SHP77 treated with DMSO at 0.1 percent for 48 hours (cell line): ENCODE measurements around the gene SPN.
"Not testable (repeated sequence)": the region's sequence is repeated elsewhere in the genome, so short reads cannot be mapped to it uniquely, and the experiment has no call there.

Source experiments
- DNase-seq: peaks from one replicate; lab custom pipeline; 2025; lab: John Stamatoyannopoulos, UW

The SPN gene

DNA sequence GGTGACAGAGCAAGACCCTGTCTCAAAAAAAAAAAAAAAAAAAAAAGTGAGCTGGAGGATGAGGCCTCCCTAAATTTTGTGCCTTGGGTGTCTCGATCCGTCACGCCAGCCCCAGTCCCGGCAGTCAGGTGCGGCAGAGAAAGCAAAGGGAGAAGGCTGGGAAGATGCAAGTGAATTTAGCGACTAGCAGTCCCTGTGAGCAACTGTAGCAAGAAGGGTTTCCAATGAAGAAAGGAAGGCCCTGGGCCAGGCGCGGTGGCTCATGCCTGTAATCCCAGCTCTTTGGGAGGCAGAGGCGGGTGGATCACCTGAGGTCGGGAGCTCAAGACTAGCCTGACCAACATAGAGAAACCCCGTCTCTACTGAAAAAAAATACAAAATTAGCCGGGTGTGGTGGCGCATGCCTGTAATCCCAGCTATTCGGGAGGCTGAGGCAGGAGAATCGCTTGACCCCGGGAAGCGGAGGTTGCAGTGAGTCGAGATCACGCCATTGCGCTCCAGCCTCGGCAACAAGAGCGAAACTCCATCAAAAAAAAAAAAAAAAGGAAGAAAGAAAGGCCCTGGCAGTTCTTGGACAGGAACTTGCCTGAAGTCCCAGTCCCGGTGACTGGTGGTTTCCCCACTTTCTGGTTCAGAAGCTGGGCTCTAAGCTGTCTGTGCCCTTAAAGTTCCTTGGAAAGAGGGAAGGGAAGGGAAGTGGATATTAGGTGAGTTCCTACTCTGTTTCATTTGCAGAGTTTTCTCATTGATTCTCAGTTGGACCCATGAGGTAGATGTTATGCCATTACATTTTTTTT, 14.1 kb downstream of the SPN start:
- DNase-seq: no peak

GRCh38 chr16:29678691-29679267, 15.7 kb downstream of the SPN start, which contains the start of gene QPRT:
Gene QPRT, plus strand, starts transcription at chr16:29679180. Its CDS starts 18 bp downstream, at chr16:29679198.
- DNase-seq: peak; percentile 22

DNA sequence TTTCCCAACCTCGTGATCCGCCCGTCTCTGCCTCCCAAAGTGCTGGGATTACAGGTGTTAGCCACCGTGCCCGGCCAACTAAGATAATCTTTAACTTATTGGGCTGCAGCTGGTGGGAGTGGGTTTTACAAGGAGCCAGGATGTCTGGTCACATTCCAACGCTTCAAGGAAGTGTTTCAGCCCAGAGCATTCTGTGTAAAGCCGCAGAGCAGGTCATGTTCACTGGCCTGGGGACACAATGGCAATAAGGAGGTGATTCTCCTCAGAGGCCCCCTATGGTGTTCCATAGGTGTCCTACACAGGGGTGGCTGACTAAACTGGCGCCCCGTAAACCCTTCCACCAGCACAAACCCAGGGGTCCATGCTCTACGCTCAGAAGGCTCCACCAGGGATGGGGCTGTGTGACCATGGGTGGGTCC, 17.1 kb downstream of the SPN start:
- no peak for DNase-seq

GRCh38 chr16:29683543-29684090, 20.6 kb downstream of the SPN start:
- no peak for DNase-seq

- DNase-seq: no peak
These were observed 21.6 kb downstream of the SPN start for GRCh38 chr16:29684679-29685078.

DNA sequence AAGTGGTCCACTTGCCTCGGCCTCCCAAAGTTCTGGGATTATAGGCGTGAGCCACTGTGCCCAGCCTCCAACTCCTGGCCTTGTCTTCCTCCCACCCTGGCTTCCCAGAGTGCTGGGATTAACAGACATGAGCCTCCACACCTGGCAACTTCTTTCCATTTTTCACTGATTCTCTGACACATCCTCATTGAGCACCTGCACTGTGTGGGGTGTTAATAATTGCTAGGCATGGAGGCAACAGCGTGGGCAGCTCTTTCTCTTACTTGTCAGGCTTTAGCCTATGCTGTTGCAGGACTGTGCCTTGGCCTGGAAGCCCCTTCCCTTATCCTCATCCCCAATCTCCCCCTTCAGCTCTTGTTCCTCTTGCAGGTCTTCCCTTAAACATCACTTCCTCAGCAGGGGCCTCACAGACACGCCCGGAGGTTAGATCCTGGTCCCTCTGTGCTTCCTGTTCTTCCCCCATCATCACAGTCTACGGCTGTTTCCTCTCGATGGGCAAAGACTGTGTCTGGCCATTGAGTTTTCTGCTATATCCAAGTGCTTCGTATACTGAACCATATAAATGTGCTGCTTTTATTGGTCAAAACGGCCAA, 23.8 kb downstream of the SPN start:
- no peak for DNase-seq

- DNase-seq: no peak
These were observed 24.7 kb downstream of the SPN start for GRCh38 chr16:29687755-29688154.

DNA sequence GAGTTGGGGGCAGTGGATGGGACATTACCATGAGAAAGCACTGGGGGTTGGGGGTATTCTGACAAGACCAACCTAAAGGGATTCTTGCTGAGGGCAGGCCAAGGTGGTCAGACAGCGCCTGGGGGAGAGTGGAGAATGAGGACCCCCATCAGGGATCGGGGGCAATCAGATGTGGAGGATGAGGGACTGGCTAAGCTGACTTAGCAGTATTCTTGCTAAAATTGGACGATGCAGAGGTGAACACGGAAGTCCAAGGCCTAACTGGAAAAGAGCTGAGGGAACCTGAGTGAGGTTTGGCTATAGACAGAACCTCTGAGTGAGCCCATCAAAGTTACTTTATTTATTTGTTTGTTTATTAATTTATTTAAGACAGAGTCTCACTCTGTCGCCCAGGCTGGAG, 25.1 kb downstream of the SPN start:
- no peak for DNase-seq

- not testable (repeated sequence) for DNase-seq
These were observed 26.7 kb downstream of the SPN start for GRCh38 chr16:29689490-29690351.

DNA sequence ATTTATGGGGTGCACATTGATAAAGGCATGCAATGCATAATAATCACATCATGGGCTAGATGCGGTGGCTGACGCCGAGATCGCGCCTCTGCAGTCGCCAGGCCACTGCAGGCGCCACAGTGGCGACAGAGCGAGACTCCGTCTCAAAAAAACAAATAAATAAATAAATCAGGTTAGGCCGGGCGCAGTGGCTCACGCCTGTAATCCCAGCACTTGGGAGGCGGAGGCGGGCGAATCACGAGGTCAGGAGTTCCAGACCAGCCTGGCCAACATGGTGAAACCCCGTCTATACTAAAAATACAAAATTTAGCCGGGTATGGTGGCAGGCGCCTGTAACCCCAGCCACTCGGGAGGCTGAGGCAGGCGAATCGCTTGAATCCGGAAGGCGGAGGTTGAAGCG, 29.6 kb downstream of the SPN start:
- DNase-seq: not testable (repeated sequence)

DNA sequence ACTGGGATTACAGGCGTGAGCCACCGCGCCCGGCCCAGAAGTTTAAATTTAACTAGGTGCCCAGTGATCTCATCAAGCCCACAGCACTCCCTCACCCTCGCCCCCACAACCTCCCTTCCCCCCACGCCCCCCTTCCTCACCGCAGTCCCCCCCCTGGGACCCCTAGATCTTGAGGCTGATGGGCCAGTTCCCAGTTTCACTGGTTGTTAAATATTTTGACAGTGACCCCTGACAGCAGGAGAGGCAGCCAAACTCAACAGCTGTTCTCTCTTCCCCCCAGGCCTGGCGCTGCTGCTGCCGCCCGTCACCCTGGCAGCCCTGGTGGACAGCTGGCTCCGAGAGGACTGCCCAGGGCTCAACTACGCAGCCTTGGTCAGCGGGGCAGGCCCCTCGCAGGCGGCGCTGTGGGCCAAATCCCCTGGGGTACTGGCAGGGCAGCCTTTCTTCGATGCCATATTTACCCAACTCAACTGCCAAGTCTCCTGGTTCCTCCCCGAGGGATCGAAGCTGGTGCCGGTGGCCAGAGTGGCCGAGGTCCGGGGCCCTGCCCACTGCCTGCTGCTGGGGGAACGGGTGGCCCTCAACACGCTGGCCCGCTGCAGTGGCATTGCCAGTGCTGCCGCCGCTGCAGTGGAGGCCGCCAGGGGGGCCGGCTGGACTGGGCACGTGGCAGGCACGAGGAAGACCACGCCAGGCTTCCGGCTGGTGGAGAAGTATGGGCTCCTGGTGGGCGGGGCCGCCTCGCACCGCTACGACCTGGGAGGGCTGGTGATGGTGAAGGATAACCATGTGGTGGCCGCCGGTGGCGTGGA, 31.5 kb downstream of the SPN start:
- no peak for DNase-seq

DNA sequence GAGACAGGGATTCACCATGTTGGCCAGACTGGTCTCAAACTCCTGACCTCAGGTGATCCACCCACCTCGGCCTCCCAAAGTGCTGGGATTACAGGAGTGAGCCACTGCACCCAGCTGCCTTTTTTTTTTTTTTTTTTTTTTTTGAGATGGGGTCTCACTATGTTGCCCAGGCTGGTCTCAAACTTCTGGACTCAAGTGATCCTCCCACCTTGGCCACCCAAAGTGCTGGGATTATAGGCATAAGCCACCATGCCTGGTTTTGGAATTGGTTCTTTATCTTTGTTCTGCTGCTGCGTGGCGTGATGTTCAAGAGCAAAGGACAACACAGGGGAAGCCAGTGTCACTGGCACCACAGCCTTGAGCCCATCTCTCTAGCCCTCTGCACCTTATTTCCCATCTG, 32.6 kb downstream of the SPN start:
- DNase-seq: not testable (repeated sequence)

DNA sequence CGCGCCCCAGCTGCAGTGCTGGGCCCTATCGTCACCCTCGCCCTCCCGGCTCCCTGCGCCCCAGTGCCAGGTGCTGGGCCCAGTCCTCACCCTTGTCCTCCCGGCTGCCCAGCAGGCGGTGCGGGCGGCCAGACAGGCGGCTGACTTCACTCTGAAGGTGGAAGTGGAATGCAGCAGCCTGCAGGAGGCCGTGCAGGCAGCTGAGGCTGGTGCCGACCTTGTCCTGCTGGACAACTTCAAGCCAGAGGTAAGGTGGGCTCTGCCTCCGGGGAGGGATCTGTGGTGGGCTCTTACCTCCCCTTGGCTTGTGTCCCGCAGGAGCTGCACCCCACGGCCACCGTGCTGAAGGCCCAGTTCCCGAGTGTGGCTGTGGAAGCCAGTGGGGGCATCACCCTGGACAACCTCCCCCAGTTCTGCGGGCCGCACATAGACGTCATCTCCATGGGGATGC, 33.9 kb downstream of the SPN start:
- no peak for DNase-seq

GRCh38 chr16:29697391-29697790, 34.3 kb downstream of the SPN start:
- DNase-seq: no peak

DNA sequence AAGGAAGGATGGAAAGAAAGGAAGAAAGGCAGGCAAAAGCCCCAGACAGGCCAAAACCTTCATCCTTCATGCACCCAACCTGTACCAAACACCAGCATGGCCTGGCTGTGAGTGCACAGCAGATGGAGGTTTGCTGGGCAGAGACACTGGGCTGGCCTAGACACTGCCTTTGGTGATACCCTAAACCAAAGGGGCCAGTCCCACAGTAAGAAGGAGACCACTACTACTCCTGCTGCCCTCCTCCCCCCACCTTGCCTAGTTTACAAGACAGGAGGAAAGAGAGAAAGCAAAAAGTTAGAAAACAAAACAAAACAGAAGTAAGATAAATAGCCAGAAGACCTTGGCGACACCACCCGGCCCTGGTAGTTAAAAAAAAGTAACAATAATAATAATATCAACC, 35.0 kb downstream of the SPN start:
- no peak for DNase-seq

- no peak for DNase-seq
These were observed 35.7 kb downstream of the SPN start for GRCh38 chr16:29698484-29699323.

GRCh38 chr16:29699324-29700219, 36.5 kb downstream of the SPN start:
- DNase-seq: no peak

DNA sequence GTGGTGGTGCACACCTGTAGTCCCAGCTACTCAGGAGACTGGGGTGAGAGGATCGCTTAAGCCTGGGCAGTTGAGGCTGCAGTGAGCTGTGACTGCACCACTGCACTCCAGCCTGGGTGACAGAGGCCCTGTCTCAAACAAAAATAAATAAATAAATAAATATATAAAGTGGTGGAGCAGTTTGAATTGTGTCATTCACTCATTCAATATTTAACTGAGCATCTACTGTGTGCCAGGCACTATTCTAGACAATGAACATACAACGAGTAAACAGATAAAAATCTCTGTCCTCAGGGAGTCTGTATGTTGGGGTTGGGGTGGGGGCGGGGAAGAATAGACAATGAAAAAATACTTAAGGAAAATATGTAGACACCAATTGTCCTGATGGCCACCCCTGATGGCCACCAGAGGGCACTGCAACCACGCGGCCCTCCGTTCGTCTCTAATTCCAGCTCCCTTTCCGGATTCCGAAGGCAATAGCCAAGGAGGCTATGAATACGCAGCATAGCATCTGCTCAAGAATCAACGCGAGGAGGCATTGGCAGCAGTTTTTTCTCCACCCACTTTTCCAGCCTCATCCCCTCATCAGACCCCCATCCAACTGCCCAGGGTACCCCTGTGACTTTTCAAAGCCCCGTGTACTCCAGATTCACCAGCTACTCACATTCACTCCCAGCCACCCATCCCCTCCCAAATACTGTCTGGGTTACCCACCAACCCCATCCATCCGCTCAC, 37.4 kb downstream of the SPN start:
- peak; percentile 85 for DNase-seq
